Measurements from ENCODE around the gene GGPS1.
"Not testable (repeated sequence)": the region's sequence is repeated elsewhere in the genome, so short reads cannot be mapped to it uniquely, and the experiment has no call there.

DNA sequence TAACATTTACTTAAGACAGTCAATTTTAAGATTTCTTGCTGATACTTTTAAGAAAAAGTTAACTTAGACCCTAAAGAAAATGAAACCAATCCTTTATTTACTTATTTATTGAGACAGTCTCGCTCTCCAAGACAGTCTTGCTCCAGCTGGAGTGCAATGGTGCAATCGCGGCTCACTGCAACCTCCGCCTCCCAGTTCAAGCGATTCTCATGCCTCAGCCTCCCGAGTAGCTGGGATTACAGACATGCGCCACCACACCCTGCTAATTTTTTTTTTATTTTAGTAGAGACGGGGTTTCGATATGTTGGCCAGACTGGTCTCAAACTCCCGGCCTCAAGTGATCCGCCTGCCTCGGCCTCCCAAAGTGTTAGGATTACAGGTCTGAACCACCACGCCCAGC, 44.7 kb upstream of the GGPS1 start:
- TF ChIP-seq, protein P1, sequence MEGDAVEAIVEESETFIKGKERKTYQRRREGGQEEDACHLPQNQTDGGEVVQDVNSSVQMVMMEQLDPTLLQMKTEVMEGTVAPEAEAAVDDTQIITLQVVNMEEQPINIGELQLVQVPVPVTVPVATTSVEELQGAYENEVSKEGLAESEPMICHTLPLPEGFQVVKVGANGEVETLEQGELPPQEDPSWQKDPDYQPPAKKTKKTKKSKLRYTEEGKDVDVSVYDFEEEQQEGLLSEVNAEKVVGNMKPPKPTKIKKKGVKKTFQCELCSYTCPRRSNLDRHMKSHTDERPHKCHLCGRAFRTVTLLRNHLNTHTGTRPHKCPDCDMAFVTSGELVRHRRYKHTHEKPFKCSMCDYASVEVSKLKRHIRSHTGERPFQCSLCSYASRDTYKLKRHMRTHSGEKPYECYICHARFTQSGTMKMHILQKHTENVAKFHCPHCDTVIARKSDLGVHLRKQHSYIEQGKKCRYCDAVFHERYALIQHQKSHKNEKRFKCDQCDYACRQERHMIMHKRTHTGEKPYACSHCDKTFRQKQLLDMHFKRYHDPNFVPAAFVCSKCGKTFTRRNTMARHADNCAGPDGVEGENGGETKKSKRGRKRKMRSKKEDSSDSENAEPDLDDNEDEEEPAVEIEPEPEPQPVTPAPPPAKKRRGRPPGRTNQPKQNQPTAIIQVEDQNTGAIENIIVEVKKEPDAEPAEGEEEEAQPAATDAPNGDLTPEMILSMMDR (IDR thresholded peaks at IDR 0.05): not testable (repeated sequence)
- TF ChIP-seq POLR2A (IDR thresholded peaks at IDR 0.05): not testable (repeated sequence)

Data from heart left ventricle (tissue), 13 donors.